WTC11 (cell line): ENCODE data around the gene ZDHHC14. TPM values are rescaled to one million over a fixed set of nuclear protein-coding genes. Genes with fewer than 3 reads are reported as not detected.

ENCODE experiments used
- ATAC-seq: fragments of 200-7000 bp; cut with Tn5 transposase; 2 replicates; pipeline ENCODE4 v1.10.0; 2021; ENCODE audit warnings: mild to moderate bottlenecking, moderate library complexity
- CTCF ChIA-PET: fragments of 300-600 bp; sonication (Branson Sonifier 250); formaldehyde crosslinking; loops from one replicate; lab custom pipeline; 2021; ENCODE audit warnings: antibody characterized with exemption; lab: Charles Lee
- POLR2A ChIA-PET: fragments of 350-600 bp; sonication (Branson Sonifier 250); formaldehyde crosslinking; loops from one replicate; lab custom pipeline; 2021; ENCODE audit warnings: antibody characterized with exemption; lab: Charles Lee
- DNase-seq: peaks from one replicate; pipeline ENCODE4 v3.0.0; 2021; ENCODE audit warnings: low spot score
- H3K27ac Mint-ChIP-seq: 2 replicates; pipeline ENCODE4 v1.8.0; 2021; ENCODE audit warnings: mixed read lengths
- H3K27me3 Mint-ChIP-seq: 2 replicates; pipeline ENCODE4 v1.8.0; 2021; ENCODE audit warnings: low read depth, mild to moderate bottlenecking, moderate library complexity, mixed read lengths
- H3K36me3 Mint-ChIP-seq: 2 replicates; pipeline ENCODE4 v1.8.0; 2021; ENCODE audit warnings: mixed read lengths
- H3K4me1 Mint-ChIP-seq: 2 replicates; pipeline ENCODE4 v1.8.0; 2022; ENCODE audit warnings: mixed read lengths
- H3K4me3 Mint-ChIP-seq: 2 replicates; pipeline ENCODE4 v1.8.0; 2021; ENCODE audit warnings: mild to moderate bottlenecking, moderate library complexity, mixed read lengths
- H3K9me3 Mint-ChIP-seq: 2 replicates; pipeline ENCODE4 v1.8.0; 2021; ENCODE audit warnings: mixed read lengths
- EMX1 ChIP-seq: fragments of 250-450 bp; sonication (Bioruptor Pico); IDR thresholded peaks from 2 replicates; pipeline ENCODE4 v1.8.0; 2021; ENCODE audit warnings: mild to moderate bottlenecking
- FOXJ3 ChIP-seq: sonication (generic); formaldehyde crosslinking; IDR thresholded peaks from 2 replicates; pipeline ENCODE4 v1.9.0; 2021; ENCODE audit warnings: missing genetic modification reagents, mild to moderate bottlenecking, borderline replicate concordance
- KAT7 ChIP-seq: sonication (generic); formaldehyde crosslinking; IDR thresholded peaks from 2 replicates; pipeline ENCODE4 v1.8.1; 2023; ENCODE audit warnings: missing genetic modification reagents, mild to moderate bottlenecking, borderline replicate concordance
- MXD4 ChIP-seq: fragments of 250-450 bp; sonication (Bioruptor Pico); IDR thresholded peaks from 2 replicates; pipeline ENCODE4 v1.8.0; 2021; ENCODE audit warnings: mild to moderate bottlenecking, moderate library complexity, borderline replicate concordance
- MYBL2 ChIP-seq: sonication (generic); formaldehyde crosslinking; IDR thresholded peaks from 2 replicates; pipeline ENCODE4 v1.8.1; 2023; ENCODE audit warnings: mild to moderate bottlenecking, moderate library complexity, missing genetic modification reagents
- RORB ChIP-seq: fragments of 250-450 bp; sonication (Bioruptor Pico); IDR thresholded peaks from 2 replicates; pipeline ENCODE4 v1.9.0; 2021; ENCODE audit warnings: mild to moderate bottlenecking
- SMAD3 ChIP-seq: sonication (generic); formaldehyde crosslinking; IDR thresholded peaks from 2 replicates; pipeline ENCODE4 v1.8.0; 2022; ENCODE audit warnings: missing genetic modification reagents, mild to moderate bottlenecking, borderline replicate concordance
- SP1 ChIP-seq: sonication (generic); formaldehyde crosslinking; conservative IDR thresholded peaks from 2 replicates; pipeline ENCODE4 v1.8.1; 2022; ENCODE audit warnings: missing genetic modification reagents
- TCF7 ChIP-seq: sonication (generic); formaldehyde crosslinking; IDR thresholded peaks from 2 replicates; pipeline ENCODE4 v1.8.0; 2022; ENCODE audit warnings: mild to moderate bottlenecking, low read depth, missing genetic modification reagents, moderate library complexity
- TEAD1 ChIP-seq: sonication (generic); formaldehyde crosslinking; IDR thresholded peaks from 2 replicates; pipeline ENCODE4 v1.8.0; 2022; ENCODE audit warnings: mild to moderate bottlenecking, missing genetic modification reagents
- ZNF138 ChIP-seq: sonication (generic); formaldehyde crosslinking; conservative IDR thresholded peaks from 2 replicates; pipeline ENCODE4 v1.8.1; 2022; ENCODE audit warnings: mild to moderate bottlenecking, moderate library complexity, missing genetic modification reagents
- ZNF219 ChIP-seq: sonication (generic); formaldehyde crosslinking; IDR thresholded peaks from 2 replicates; pipeline ENCODE4 v1.8.0; 2023; ENCODE audit warnings: missing genetic modification reagents, mild to moderate bottlenecking, borderline replicate concordance
- ZNF232 ChIP-seq: sonication (generic); formaldehyde crosslinking; IDR thresholded peaks from 2 replicates; pipeline ENCODE4 v1.8.0; 2022; ENCODE audit warnings: mild to moderate bottlenecking, missing genetic modification reagents
- ZNF416 ChIP-seq: fragments of 250-450 bp; sonication (Bioruptor Pico); IDR thresholded peaks from 2 replicates; pipeline ENCODE4 v1.9.0; 2021; ENCODE audit warnings: mild to moderate bottlenecking, inconsistent platforms
- total RNA-seq: library from RNA; stranded (reverse); gene quantifications from 3 replicates; pipeline ENCODE4 v1.2.3, GENCODE V29; 2021
- TF ChIP-seq, protein P1 (sequence below): sonication (generic); formaldehyde crosslinking; IDR thresholded peaks from 2 replicates; pipeline ENCODE4 v1.8.0; 2023; ENCODE audit warnings: missing genetic modification reagents, mild to moderate bottlenecking, borderline replicate concordance
- TF ChIP-seq, protein P2 (sequence below): sonication (generic); formaldehyde crosslinking; IDR thresholded peaks from 2 replicates; pipeline ENCODE4 v1.8.1; 2022; ENCODE audit warnings: low read depth, missing genetic modification reagents, borderline replicate concordance
- TF ChIP-seq, protein P3 (sequence below): fragments of 200-600 bp; IDR thresholded peaks from 2 replicates; pipeline ENCODE4 v1.8.0; 2022; ENCODE audit warnings: antibody characterized with exemption
- TF ChIP-seq, protein P4 (sequence below): sonication (generic); formaldehyde crosslinking; IDR thresholded peaks from 2 replicates; pipeline ENCODE4 v1.8.0; 2022; ENCODE audit warnings: mild to moderate bottlenecking, missing genetic modification reagents
- TF ChIP-seq, protein P5 (sequence below): sonication (generic); formaldehyde crosslinking; IDR thresholded peaks from 2 replicates; pipeline ENCODE4 v1.8.0; 2022; ENCODE audit warnings: mild to moderate bottlenecking, missing genetic modification reagents
- TF ChIP-seq, protein P6 (sequence below): sonication (generic); formaldehyde crosslinking; conservative IDR thresholded peaks from 2 replicates; pipeline ENCODE4 v1.8.1; 2023; ENCODE audit warnings: mild to moderate bottlenecking, low read depth, missing genetic modification reagents, moderate library complexity
- TF ChIP-seq, protein P7 (sequence below): sonication (generic); formaldehyde crosslinking; conservative IDR thresholded peaks from 2 replicates; pipeline ENCODE4 v1.8.1; 2022; ENCODE audit warnings: mild to moderate bottlenecking, missing genetic modification reagents

The ZDHHC14 gene
- total RNA-seq, 1 experiment from 2014 or later = 6.6 TPM

DNA sequence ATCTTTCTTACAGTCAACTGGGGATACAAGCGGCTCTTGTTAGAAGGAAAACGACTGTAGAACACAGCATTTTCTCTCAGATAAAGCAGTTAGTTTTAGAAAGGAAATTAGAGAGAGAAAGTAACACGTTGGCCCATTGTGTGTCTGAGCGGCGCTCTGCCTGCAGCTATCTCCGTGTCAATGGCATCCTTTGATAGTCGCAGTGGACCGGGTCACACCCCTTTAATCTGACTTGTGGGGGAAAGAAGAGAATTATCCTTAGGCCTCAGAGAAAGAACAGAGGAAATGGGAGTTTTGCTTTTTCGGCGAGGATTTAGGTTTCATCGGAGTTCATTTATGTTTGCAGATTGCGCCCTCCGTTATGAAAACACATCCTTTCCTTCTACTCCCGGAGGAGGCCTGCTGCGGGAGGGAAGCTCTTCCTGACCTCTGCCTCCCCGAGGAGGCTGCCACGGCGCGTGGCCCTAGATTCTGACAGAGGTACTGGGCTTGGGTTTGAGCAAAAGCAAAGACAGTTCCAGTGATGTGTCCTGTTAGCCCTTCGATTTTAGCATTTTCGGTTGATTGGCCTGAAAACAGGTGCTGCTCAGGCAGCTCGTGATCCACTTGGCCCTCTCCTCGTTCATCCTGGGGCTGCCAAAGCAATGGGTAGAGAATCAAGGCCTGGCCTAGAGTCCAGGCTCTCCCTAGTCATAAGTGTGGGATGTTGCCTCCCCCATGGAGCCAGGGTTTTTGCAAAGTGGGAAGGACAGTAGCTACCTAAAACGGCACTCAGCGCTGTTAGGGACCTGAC is 74.9 kb downstream of the ZDHHC14 start (continued):
- TF ChIP-seq, protein P1, sequence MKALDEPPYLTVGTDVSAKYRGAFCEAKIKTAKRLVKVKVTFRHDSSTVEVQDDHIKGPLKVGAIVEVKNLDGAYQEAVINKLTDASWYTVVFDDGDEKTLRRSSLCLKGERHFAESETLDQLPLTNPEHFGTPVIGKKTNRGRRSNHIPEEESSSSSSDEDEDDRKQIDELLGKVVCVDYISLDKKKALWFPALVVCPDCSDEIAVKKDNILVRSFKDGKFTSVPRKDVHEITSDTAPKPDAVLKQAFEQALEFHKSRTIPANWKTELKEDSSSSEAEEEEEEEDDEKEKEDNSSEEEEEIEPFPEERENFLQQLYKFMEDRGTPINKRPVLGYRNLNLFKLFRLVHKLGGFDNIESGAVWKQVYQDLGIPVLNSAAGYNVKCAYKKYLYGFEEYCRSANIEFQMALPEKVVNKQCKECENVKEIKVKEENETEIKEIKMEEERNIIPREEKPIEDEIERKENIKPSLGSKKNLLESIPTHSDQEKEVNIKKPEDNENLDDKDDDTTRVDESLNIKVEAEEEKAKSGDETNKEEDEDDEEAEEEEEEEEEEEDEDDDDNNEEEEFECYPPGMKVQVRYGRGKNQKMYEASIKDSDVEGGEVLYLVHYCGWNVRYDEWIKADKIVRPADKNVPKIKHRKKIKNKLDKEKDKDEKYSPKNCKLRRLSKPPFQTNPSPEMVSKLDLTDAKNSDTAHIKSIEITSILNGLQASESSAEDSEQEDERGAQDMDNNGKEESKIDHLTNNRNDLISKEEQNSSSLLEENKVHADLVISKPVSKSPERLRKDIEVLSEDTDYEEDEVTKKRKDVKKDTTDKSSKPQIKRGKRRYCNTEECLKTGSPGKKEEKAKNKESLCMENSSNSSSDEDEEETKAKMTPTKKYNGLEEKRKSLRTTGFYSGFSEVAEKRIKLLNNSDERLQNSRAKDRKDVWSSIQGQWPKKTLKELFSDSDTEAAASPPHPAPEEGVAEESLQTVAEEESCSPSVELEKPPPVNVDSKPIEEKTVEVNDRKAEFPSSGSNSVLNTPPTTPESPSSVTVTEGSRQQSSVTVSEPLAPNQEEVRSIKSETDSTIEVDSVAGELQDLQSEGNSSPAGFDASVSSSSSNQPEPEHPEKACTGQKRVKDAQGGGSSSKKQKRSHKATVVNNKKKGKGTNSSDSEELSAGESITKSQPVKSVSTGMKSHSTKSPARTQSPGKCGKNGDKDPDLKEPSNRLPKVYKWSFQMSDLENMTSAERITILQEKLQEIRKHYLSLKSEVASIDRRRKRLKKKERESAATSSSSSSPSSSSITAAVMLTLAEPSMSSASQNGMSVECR (CRISPR knock-in tag) = no peak
- TF ChIP-seq, protein P2, sequence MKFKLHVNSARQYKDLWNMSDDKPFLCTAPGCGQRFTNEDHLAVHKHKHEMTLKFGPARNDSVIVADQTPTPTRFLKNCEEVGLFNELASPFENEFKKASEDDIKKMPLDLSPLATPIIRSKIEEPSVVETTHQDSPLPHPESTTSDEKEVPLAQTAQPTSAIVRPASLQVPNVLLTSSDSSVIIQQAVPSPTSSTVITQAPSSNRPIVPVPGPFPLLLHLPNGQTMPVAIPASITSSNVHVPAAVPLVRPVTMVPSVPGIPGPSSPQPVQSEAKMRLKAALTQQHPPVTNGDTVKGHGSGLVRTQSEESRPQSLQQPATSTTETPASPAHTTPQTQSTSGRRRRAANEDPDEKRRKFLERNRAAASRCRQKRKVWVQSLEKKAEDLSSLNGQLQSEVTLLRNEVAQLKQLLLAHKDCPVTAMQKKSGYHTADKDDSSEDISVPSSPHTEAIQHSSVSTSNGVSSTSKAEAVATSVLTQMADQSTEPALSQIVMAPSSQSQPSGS = no peak
- TF ChIP-seq TEAD1 (CRISPR knock-in tag) (no peak), ZNF138 (no peak), KAT7 (CRISPR knock-in tag) (no peak), MXD4 (no peak), ZNF219 (CRISPR knock-in tag) (no peak)
- TF ChIP-seq, protein P3, sequence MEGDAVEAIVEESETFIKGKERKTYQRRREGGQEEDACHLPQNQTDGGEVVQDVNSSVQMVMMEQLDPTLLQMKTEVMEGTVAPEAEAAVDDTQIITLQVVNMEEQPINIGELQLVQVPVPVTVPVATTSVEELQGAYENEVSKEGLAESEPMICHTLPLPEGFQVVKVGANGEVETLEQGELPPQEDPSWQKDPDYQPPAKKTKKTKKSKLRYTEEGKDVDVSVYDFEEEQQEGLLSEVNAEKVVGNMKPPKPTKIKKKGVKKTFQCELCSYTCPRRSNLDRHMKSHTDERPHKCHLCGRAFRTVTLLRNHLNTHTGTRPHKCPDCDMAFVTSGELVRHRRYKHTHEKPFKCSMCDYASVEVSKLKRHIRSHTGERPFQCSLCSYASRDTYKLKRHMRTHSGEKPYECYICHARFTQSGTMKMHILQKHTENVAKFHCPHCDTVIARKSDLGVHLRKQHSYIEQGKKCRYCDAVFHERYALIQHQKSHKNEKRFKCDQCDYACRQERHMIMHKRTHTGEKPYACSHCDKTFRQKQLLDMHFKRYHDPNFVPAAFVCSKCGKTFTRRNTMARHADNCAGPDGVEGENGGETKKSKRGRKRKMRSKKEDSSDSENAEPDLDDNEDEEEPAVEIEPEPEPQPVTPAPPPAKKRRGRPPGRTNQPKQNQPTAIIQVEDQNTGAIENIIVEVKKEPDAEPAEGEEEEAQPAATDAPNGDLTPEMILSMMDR = no peak
- TF ChIP-seq, protein P4, sequence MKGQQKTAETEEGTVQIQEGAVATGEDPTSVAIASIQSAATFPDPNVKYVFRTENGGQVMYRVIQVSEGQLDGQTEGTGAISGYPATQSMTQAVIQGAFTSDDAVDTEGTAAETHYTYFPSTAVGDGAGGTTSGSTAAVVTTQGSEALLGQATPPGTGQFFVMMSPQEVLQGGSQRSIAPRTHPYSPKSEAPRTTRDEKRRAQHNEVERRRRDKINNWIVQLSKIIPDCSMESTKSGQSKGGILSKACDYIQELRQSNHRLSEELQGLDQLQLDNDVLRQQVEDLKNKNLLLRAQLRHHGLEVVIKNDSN (CRISPR knock-in tag) = no peak
- TF ChIP-seq, protein P5, sequence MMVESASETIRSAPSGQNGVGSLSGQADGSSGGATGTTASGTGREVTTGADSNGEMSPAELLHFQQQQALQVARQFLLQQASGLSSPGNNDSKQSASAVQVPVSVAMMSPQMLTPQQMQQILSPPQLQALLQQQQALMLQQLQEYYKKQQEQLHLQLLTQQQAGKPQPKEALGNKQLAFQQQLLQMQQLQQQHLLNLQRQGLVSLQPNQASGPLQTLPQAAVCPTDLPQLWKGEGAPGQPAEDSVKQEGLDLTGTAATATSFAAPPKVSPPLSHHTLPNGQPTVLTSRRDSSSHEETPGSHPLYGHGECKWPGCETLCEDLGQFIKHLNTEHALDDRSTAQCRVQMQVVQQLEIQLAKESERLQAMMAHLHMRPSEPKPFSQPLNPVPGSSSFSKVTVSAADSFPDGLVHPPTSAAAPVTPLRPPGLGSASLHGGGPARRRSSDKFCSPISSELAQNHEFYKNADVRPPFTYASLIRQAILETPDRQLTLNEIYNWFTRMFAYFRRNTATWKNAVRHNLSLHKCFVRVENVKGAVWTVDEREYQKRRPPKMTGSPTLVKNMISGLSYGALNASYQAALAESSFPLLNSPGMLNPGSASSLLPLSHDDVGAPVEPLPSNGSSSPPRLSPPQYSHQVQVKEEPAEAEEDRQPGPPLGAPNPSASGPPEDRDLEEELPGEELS (CRISPR knock-in tag) = no peak
- TF ChIP-seq, protein P6, sequence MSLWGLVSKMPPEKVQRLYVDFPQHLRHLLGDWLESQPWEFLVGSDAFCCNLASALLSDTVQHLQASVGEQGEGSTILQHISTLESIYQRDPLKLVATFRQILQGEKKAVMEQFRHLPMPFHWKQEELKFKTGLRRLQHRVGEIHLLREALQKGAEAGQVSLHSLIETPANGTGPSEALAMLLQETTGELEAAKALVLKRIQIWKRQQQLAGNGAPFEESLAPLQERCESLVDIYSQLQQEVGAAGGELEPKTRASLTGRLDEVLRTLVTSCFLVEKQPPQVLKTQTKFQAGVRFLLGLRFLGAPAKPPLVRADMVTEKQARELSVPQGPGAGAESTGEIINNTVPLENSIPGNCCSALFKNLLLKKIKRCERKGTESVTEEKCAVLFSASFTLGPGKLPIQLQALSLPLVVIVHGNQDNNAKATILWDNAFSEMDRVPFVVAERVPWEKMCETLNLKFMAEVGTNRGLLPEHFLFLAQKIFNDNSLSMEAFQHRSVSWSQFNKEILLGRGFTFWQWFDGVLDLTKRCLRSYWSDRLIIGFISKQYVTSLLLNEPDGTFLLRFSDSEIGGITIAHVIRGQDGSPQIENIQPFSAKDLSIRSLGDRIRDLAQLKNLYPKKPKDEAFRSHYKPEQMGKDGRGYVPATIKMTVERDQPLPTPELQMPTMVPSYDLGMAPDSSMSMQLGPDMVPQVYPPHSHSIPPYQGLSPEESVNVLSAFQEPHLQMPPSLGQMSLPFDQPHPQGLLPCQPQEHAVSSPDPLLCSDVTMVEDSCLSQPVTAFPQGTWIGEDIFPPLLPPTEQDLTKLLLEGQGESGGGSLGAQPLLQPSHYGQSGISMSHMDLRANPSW (CRISPR knock-in tag) = no peak

DNA sequence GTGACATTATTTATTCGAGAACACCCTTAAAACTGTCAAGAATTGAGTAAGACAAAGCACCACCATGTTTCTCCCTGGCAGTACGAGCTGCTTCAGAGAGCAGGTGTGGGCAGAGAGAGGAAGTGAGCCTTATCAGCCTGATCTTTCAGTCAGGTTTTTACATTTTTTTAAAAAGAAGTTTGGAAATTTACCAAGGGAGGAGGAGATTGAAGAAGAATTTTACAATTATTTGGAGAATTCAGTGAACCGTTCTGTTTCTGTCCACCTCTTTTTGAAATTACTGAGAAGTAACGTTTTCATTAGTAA is 75.5 kb downstream of the ZDHHC14 start:
- H3K9me3 Mint-ChIP-seq = no peaks in the 10 kb centered on the region
- no peaks in the 10 kb centered on the region for H3K36me3 Mint-ChIP-seq
- ATAC-seq (no peak; the same call in 1 of the 2 replicates), DNase-seq (no peak)
- no peak overlapping the region for H3K4me3 Mint-ChIP-seq
- H3K4me1 Mint-ChIP-seq = peaks cover 34% of the 10 kb centered on the region
- ChIA-PET POLR2A (no interaction called here), CTCF (no interaction called here)
- H3K27ac Mint-ChIP-seq = 0 out of 2 replicates have a peak overlapping the region, but pooled peaks have one; percentile 3
- no peaks in the 10 kb centered on the region for H3K27me3 Mint-ChIP-seq
- TF ChIP-seq SMAD3 (CRISPR knock-in tag) (no peak), MYBL2 (CRISPR knock-in tag) (no peak), MXD4 (no peak), RORB (CRISPR knock-in tag) (no peak), ZNF232 (CRISPR knock-in tag) (no peak), FOXJ3 (CRISPR knock-in tag) (no peak), SP1 (CRISPR knock-in tag) (no peak), EMX1 (CRISPR knock-in tag) (no peak), TCF7 (no peak), ZNF416 (no peak)
- TF ChIP-seq, protein P7, sequence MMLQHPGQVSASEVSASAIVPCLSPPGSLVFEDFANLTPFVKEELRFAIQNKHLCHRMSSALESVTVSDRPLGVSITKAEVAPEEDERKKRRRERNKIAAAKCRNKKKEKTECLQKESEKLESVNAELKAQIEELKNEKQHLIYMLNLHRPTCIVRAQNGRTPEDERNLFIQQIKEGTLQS = no peak
